Cardiac muscle cell (in vitro differentiated cells and primary cell): ENCODE measurements around the gene MBD3L2B. TPM values are rescaled to one million over a fixed set of nuclear protein-coding genes. Genes with fewer than 3 reads are reported as not detected.

ENCODE experiments used
- DNase-seq, 2 donors: peaks; one replicate each; pipeline versions ENCODE4 v3.0.0 to v3.0.0-alpha.2; 2010 to 2017; ENCODE audit warnings: low read depth in 1 of 2, low spot score in 1 of 2
- H3K27ac ChIP-seq: fragments of 200-600 bp; sonication (generic); 2 replicates; pipeline ENCODE4 v1.5.1; 2016
- H3K27me3 ChIP-seq: fragments of 200-600 bp; sonication (generic); 2 replicates; pipeline ENCODE4 v1.6.0; 2016; ENCODE audit warnings: control low read depth
- H3K36me3 ChIP-seq: fragments of 200-600 bp; sonication (generic); 2 replicates; pipeline ENCODE4 v1.5.1; 2016; ENCODE audit warnings: control low read depth
- H3K4me1 ChIP-seq: fragments of 200-600 bp; sonication (generic); 2 replicates; pipeline ENCODE4 v1.8.1; 2017; ENCODE audit warnings: low read depth, mild to moderate bottlenecking, mixed run types
- H3K4me3 ChIP-seq: fragments of 200-600 bp; sonication (generic); 2 replicates; pipeline ENCODE4 v1.5.1; 2016; ENCODE audit warnings: mild to moderate bottlenecking
- H3K9me3 ChIP-seq: fragments of 200-600 bp; sonication (generic); 2 replicates; pipeline ENCODE4 v1.5.1; 2017; ENCODE audit warnings: low read depth, mild to moderate bottlenecking, control low read depth
- CTCF ChIP-seq: IDR thresholded peaks from 2 replicates; pipeline ENCODE4 v1.5.1; 2012; ENCODE audit warnings: low read depth, mild to moderate bottlenecking, low read length
- polyA plus RNA-seq: library from polyadenylated mRNA; unstranded; fragments of >200 nt; fragmentation: Nextera tagmentation; extraction: Ambion mirVana; gene quantifications from 2 replicates; pipeline ENCODE4 v1.2.1, GENCODE V29; 2016
- total RNA-seq: library from RNA; depleted of rRNA; stranded (reverse); fragments of >200 nt; gene quantifications from 2 replicates; pipeline ENCODE4 v1.2.3, GENCODE V29; 2016

Gene MBD3L2B
- total and polyA plus RNA-seq, 2 experiments from 2014 or later = not detected

DNA sequence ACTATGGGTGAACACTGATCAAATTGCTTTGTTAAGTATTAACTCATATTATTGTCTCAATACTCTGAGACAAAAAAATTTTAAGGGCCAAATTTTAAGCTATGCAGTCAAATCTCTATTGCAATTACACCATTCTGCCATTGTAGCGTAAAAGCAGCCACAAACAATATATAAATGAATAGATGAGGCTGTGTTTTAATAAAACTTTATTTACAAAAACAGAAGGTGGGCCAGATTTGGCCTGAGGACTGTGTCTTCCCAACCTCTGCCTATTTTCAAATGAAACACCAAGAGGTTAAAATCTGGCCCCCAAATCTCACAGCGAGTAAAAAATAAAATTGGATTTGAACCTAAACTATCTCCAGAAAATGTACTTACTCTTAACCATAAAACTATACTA is 51.7 kb downstream of the MBD3L2B start:
- Histone ChIP-seq H3K9me3 (no peaks in the 10 kb centered on the region), H3K4me1 (no peaks in the 10 kb centered on the region), H3K27me3 (no peaks in the 10 kb centered on the region), H3K4me3 (no peak overlapping the region), H3K27ac (no peak overlapping the region), H3K36me3 (no peaks in the 10 kb centered on the region)
- no peak for DNase-seq
- TF ChIP-seq CTCF = no peak

Other genes with a start within 250 kb of the MBD3L2B start
- not detected in 2 replicates for gene VAV1, start 248.7 kb downstream of the MBD3L2B start, total RNA-seq
- not detected in 2 replicates for gene VAV1, start 248.7 kb downstream of the MBD3L2B start, polyA plus RNA-seq
- gene ADGRE1, start 133.9 kb downstream of the MBD3L2B start, total RNA-seq = not detected in 2 replicates
- gene ADGRE1, start 133.9 kb downstream of the MBD3L2B start, polyA plus RNA-seq = not detected in 2 replicates
- gene MBD3L5, start 9.1 kb upstream of the MBD3L2B start, total RNA-seq = not detected in 2 replicates
- gene MBD3L5, start 9.1 kb upstream of the MBD3L2B start, polyA plus RNA-seq = not detected in 2 replicates
- gene MBD3L4, start 18.7 kb upstream of the MBD3L2B start, total RNA-seq = not detected in 2 replicates
- not detected in 2 replicates for gene MBD3L4, start 18.7 kb upstream of the MBD3L2B start, polyA plus RNA-seq
- gene MBD3L2, start 27.9 kb upstream of the MBD3L2B start, total RNA-seq = not detected in 2 replicates
- gene MBD3L2, start 27.9 kb upstream of the MBD3L2B start, polyA plus RNA-seq = not detected in 2 replicates
- not detected in 2 replicates for gene MBD3L3, start 37.2 kb upstream of the MBD3L2B start, total RNA-seq
- gene MBD3L3, start 37.2 kb upstream of the MBD3L2B start, polyA plus RNA-seq = not detected in 2 replicates
- gene ZNF557, start 48.3 kb upstream of the MBD3L2B start, total RNA-seq = 6.9 and 7.8 TPM in 2 replicates
- 3.7 and 4.3 TPM in 2 replicates for gene ZNF557, start 48.3 kb upstream of the MBD3L2B start, polyA plus RNA-seq